GM21526 (cell line): Measurements from ENCODE around the gene EML1.

Experiments used
- ATAC-seq: cut with Tn5 transposase; IDR thresholded peaks from one replicate; pipeline ENCODE4 v1.9.1; 2021; ENCODE audit warnings: moderate library complexity; ENCODE audit not compliant: unreplicated experiment, low FRiP score

EML1 gene, protein sequence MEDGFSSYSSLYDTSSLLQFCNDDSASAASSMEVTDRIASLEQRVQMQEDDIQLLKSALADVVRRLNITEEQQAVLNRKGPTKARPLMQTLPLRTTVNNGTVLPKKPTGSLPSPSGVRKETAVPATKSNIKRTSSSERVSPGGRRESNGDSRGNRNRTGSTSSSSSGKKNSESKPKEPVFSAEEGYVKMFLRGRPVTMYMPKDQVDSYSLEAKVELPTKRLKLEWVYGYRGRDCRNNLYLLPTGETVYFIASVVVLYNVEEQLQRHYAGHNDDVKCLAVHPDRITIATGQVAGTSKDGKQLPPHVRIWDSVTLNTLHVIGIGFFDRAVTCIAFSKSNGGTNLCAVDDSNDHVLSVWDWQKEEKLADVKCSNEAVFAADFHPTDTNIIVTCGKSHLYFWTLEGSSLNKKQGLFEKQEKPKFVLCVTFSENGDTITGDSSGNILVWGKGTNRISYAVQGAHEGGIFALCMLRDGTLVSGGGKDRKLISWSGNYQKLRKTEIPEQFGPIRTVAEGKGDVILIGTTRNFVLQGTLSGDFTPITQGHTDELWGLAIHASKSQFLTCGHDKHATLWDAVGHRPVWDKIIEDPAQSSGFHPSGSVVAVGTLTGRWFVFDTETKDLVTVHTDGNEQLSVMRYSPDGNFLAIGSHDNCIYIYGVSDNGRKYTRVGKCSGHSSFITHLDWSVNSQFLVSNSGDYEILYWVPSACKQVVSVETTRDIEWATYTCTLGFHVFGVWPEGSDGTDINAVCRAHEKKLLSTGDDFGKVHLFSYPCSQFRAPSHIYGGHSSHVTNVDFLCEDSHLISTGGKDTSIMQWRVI

GRCh38 chr14:99793213-99794150, at the start of gene EML1:
Gene EML1 (plus strand): TSS chr14:99793413. CDS start chr14:99793477, 64 bp downstream.
- peak; percentile 93 for ATAC-seq

DNA sequence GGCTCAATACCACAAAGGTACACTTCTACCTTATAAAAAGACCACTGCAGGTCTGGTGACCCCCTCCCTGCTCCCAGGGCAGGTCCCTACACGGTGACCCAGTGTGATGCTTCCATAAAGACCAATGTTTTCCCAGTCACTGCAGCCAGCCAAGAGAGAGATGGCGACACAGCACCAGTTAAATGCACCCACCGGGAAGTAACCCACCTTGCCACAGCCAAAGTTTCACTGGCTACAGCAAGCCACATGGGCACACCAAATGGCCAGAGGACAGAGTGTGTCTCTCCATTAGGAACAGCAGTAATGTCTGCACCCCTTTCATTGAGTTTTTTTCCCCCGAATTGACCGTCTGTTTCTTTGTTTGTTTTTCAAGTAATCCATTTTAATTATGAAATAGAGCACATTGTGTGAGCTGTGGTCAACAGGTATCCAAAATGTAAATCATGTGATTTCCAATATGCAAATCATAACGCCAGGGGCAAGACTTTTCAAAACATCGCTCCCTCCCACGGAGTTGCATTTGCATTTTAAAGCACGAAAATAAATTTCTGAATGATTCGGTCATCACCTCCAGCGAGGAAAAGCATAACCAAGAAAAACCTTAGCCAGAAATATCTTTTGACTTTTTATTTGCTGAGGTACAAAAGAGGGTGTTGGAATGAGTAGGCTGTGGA, 48.9 kb upstream of the EML1 start:
- no peak for ATAC-seq

GRCh38 chr14:99744873-99745224, 48.4 kb upstream of the EML1 start:
- no peak for ATAC-seq

- no peak for ATAC-seq
Observed at GRCh38 chr14:99745307-99745951, 47.8 kb upstream of the EML1 start.

DNA sequence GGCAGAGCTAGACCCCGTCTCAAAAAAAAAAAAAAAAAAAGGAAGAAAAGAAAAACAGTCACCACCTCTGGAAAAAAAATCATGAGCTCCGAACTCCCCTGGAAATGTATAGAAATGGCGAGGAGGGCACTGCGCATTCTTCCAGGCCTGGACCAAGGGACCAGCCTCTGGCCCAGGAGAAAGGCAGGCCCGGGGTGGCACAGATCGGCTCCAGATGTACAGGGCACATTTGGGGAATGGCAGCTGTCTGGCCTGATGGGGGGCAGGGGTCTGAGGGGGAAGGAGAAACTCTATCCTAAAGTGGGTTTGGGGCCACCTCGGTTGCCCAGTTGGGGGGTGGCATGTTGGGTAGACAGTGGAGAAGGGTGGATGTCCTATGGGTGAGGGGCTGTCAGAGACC, 46.0 kb upstream of the EML1 start:
- no peak for ATAC-seq

GRCh38 chr14:99747582-99748330, 45.5 kb upstream of the EML1 start:
- no peak for ATAC-seq

DNA sequence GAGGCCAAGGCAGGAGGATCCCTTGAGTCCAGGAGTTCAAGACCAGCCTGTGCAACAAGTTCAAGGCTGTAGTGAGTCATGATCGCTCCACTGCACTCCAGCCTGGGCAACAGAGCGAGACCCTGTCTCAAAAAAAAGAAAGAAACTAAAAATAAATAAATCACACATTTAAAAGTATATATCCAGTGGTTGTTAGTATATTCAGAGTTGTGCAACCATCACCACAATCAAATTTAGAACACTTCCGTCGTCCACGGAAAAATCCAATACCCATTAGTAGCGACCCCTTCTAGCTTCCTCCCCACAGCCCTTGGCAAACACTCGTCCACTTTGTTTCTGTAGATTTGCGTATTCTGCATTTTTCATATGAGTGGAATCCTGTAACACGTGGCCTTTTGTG, 44.7 kb upstream of the EML1 start:
- ATAC-seq = no peak

DNA sequence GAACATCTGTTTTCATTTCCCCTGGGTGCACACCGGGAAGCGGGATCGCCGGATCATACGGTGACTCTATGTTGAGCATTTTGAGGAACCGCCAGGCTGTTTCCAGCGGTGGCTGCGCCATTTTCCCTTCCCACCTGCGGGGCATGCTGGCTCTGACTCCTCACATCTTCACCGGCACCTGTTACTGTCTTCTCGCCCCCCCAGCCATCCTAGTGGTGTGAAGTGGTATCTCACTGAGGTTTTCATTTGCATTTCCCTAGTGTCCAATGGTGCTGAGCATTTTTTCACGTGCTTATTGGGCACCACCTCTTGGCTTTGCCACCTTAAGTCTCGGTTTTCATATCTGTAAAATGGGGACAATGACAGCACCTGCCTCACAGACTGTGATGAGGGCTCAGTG, 44.1 kb upstream of the EML1 start:
- ATAC-seq = no peak

DNA sequence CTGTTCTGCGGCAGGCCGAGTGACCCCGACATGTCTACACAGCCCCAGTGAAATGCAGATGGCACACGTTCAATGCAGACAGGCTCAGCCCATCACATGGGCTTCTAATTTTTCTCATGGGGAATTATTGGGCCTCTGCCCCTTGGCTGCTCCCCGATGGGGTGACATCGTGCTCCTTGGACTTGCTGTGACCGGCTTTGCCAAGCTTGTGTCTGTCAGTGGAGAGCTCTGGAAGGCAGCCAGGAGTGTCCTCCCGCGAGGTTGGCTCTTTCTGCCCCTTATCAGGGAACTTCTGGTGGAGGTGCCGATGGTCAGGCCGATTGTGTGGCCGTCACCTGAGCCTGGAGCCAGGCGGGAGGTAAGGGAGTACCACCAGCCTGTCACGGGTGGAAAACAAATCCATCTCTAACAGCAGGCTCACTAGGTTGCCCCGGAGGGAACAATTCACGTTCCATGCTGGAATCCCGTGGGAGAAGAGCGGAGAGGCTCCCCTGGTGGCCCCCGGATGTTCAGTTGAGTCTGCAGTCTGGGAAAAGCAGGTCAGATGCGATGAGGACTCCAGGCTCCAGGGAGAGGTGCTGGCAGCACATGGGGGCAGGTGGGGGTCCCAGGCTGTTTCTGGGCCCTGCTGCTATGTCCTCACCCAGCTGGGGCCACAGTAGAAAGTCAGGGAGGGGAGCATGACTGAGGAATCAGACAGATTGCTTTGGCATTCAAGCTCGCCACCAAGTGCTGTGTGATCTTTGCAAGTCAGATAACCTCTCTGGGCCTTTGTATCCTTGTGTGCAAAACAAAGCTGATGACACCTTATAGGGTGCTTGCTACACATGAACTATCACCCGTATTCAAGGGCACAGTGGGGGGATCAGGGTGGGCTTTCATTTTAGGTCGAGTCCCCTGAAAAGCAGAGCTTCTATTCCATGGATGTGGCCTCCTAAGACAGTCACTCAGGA, 43.2 kb upstream of the EML1 start:
- ATAC-seq = no peak

GRCh38 chr14:99750746-99751450, 42.3 kb upstream of the EML1 start:
- ATAC-seq = no peak

GRCh38 chr14:99751539-99752485, 41.4 kb upstream of the EML1 start:
- no peak for ATAC-seq

GRCh38 chr14:99752486-99753121, 40.6 kb upstream of the EML1 start:
- ATAC-seq = no peak

DNA sequence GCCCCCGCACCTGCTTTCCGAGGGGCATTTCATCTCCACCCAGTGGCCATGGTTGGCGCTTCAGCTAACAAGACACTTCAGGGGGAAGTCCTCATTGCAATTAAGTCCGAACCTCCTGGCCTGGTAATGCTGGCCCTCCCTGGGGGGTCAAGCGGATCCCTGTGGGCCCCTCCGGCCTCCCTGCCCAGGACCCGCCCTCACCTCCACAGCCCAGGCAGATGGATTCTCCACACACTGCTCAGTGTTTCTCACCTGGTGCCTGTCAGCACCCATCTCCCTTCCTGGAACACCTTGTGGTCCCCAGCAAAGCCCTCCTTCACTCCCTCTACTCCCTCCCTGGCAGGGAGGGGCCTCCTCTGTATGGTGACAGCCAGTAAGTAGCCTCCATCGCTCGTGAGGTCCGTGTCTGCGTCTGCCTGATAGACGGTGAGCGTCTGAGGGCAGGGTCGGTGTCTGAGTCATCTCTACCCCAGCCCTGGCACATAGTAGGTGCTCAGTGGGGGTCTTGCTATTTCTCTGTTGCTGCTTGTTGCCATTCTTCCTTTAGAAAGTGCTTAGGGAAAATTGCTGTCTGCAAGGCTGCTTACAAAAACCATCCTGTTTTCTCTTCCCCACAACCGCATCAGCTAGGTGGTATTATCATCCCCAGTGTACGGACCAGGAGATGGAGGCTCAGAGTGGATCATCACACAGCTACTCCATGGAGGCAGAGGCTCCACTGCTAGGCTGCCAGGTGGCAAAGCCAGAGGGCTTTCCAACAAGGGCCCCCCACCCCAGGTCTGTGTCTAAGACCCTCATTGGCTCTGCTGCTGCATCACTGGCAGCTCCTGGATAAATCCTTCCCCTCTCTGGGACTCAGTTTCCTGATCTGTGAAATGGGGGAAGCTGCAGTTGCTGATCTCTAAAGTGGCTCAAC, 39.7 kb upstream of the EML1 start:
- no peak for ATAC-seq

DNA sequence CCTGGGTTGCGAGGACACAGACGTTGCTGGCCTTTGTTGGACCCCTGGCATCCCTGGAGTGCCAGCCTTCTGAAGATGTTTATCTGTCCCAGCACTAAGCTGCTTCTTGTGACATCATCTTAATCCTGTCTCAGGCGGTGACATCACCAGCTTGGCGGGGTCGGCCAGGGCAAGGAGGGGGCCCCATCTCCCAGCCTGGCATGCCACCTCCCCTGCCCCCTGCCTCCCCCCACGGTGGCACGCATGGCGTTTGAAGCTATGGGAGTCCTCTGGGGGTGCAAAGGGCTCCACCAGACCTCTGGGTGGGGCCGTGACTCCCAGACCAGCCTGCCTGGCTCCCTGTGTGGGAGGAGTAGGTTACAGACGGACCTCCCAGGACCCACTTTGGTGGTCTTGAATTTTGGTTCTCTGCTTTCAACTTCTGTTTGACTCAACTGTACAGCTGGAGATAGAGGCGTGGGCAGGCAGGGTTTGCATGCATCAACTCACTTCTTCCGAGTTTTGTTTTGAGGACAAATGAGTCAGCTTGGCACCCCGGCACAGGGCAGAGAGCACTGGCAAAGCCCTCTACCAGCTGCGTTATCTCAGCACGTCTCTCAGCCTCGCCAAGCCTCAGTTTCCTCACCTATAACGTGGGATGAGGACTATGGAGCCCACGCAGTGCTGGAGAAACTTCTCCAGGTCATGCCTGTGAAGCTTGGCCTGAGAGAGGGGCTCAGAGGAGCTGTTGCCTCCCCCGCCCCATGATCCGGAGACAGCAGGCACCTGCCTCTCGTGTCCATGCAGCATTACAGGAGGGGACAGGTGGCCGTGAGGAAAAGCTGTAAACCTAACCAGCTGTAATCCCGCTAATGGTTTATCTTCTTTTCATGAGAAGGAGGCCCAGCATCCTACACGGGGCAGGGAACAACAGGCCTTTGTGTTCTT, 38.8 kb upstream of the EML1 start:
- ATAC-seq = no peak
